B cell (primary cell): ENCODE data around the gene ZNF669. TPM values are rescaled to one million over a fixed set of nuclear protein-coding genes. Genes with fewer than 3 reads are reported as not detected.
"Not testable (repeated sequence)": the region's sequence is repeated elsewhere in the genome, so short reads cannot be mapped to it uniquely, and the experiment has no call there.

Experiments
- ATAC-seq: fragments of 200-7000 bp; cut with Tn5 transposase; one replicate; pipeline ENCODE4 v1.10.0; 2021; ENCODE audit warnings: low read depth, mild to moderate bottlenecking, moderate number of reproducible peaks, moderate library complexity
- CTCF ChIA-PET: fragments of 350-600 bp; sonication (Branson Sonifier 250); formaldehyde crosslinking; loops from one replicate; lab custom pipeline; 2021; ENCODE audit warnings: antibody characterized with exemption, inconsistent platforms; lab: Charles Lee
- POLR2A ChIA-PET: fragments of 350-600 bp; sonication (Branson Sonifier 250); formaldehyde crosslinking; loops from one replicate; lab custom pipeline; 2021; ENCODE audit warnings: antibody characterized with exemption; lab: Charles Lee
- DNase-seq: peaks from one replicate; pipeline ENCODE4 v3.0.0; 2013
- H2AFZ ChIP-seq: 2 replicates; pipeline ENCODE4 v1.6.1; 2012; ENCODE audit warnings: mild to moderate bottlenecking, low read depth, low read length; ENCODE audit not compliant: insufficient read depth, poor library complexity, severe bottlenecking
- H3K27ac ChIP-seq, 2 donors: 1 replicate in 1 of 2; 2 replicates in 1 of 2; pipeline ENCODE4 v1.5.1; 2012 to 2013; ENCODE audit warnings: low read length in 2 of 2, mild to moderate bottlenecking in 2 of 2, moderate library complexity in 1 of 2
- H3K27me3 ChIP-seq, 4 experiments: fragments of 200-600 bp in 1 of 4; sonication (generic) in 1 of 4; replicated peaks in 1 of 4; 1 replicate in 2 of 4; 2 replicates in 2 of 4; pipeline versions ENCODE4 v1.6.1 to v1.7.0; 2013 to 2016; ENCODE audit warnings: low read length in 3 of 4, mild to moderate bottlenecking in 2 of 4, mixed read lengths in 1 of 4, moderate library complexity in 1 of 4; ENCODE audit not compliant: insufficient read depth in 4 of 4, control insufficient read depth in 3 of 4; ENCODE audit errors: control extremely low read depth in 1 of 4
- H3K36me3 ChIP-seq, 2 experiments: replicated peaks in 1 of 2; 1 replicate in 1 of 2; 2 replicates in 1 of 2; pipeline versions ENCODE4 v1.6.1 to v1.7.1; 2013; ENCODE audit warnings: low read length in 1 of 2; ENCODE audit not compliant: insufficient read depth in 2 of 2, control insufficient read depth in 1 of 2; ENCODE audit errors: control extremely low read depth in 1 of 2, extremely low read depth in 1 of 2
- H3K4me1 ChIP-seq, 2 donors: fragments of 200-600 bp in 1 of 2; sonication (generic) in 1 of 2; 1 replicate in 1 of 2; 2 replicates in 1 of 2; pipeline versions ENCODE4 v1.5.1 to v1.6.1; 2013 to 2017; ENCODE audit warnings: low read length in 2 of 2; ENCODE audit not compliant: control insufficient read depth in 2 of 2, insufficient read depth in 2 of 2
- H3K4me2 ChIP-seq: replicated peaks from 2 replicates; pipeline ENCODE3; 2012; ENCODE audit warnings: mild to moderate bottlenecking, low read depth, low read length; ENCODE audit not compliant: poor library complexity, severe bottlenecking
- H3K4me3 ChIP-seq, 5 experiments: fragments of 200-600 bp in 1 of 5; sonication (generic) in 1 of 5; 1 replicate in 3 of 5; 2 replicates in 2 of 5; pipeline versions ENCODE4 v1.5.1 to v1.7.0; 2011 to 2016; ENCODE audit warnings: low read length in 4 of 5, mild to moderate bottlenecking in 4 of 5, low read depth in 2 of 5, control low read depth in 1 of 5, moderate library complexity in 1 of 5; ENCODE audit not compliant: insufficient read depth in 1 of 5; ENCODE audit errors: control extremely low read depth in 1 of 5, extremely low read depth in 1 of 5
- H3K79me2 ChIP-seq: fragments of 200-600 bp; sonication (generic); one replicate; pipeline ENCODE4 v1.6.0; 2016; ENCODE audit warnings: low read length; ENCODE audit not compliant: control insufficient read depth, insufficient read depth
- H3K9ac ChIP-seq: fragments of 200-600 bp; sonication (generic); 2 replicates; pipeline ENCODE4 v1.6.1; 2017; ENCODE audit warnings: mild to moderate bottlenecking, low read length, moderate library complexity
- H3K9me3 ChIP-seq, 3 donors: one replicate each; pipeline versions ENCODE4 v1.6.1 to v1.7.1; 2013; ENCODE audit warnings: low read length in 2 of 3; ENCODE audit not compliant: control insufficient read depth in 2 of 3, insufficient read depth in 1 of 3; ENCODE audit errors: control extremely low read depth in 1 of 3
- H4K20me1 ChIP-seq: 2 replicates; pipeline ENCODE4 v1.6.0; 2012; ENCODE audit warnings: mild to moderate bottlenecking, low read length; ENCODE audit not compliant: insufficient read depth, control insufficient read depth, poor library complexity, severe bottlenecking
- H3K27ac Mint-ChIP-seq: one replicate; pipeline ENCODE4 v1.8.0; 2021; ENCODE audit warnings: mixed read lengths
- H3K27me3 Mint-ChIP-seq: one replicate; pipeline ENCODE4 v1.8.0; 2021; ENCODE audit warnings: mixed read lengths
- H3K4me1 Mint-ChIP-seq: one replicate; pipeline ENCODE4 v1.8.0; 2021; ENCODE audit warnings: mixed read lengths
- H3K4me3 Mint-ChIP-seq: one replicate; pipeline ENCODE4 v1.8.0; 2021; ENCODE audit warnings: mixed read lengths
- H3K9me3 Mint-ChIP-seq: one replicate; pipeline ENCODE4 v1.8.0; 2022; ENCODE audit warnings: mixed read lengths; ENCODE audit not compliant: insufficient read depth
- EZH2 ChIP-seq: IDR thresholded peaks from 2 replicates; pipeline ENCODE4 v1.6.1; 2012; ENCODE audit warnings: borderline replicate concordance, low read depth, mild to moderate bottlenecking, moderate library complexity, low read length; ENCODE audit not compliant: insufficient read depth, poor library complexity, severe bottlenecking
- WGBS: methylation state at CpG from one replicate; pipeline ENCODE4 v1.1.5; 2013; ENCODE audit warnings: missing lambda C conversion rate; ENCODE audit not compliant: insufficient coverage; 5-methylcytosine and 5-hydroxymethylcytosine counted together
- intact Hi-C: fragments of 100-400 bp; cut with micrococcal nuclease; formaldehyde crosslinking; loops from one replicate; pipeline ENCODE4 v1.10.0; 2022
- polyA plus RNA-seq: library from polyadenylated mRNA; depleted of rRNA; stranded (reverse); fragments of >200 nt; gene quantifications from 2 replicates; pipeline ENCODE4 v1.2.3, GENCODE V29; 2012
- total RNA-seq, 2 donors: library from RNA; stranded (reverse); fragments of 120-200 nt in 1 of 2; gene quantifications; 1 replicate in 1 of 2; 2 replicates in 1 of 2; pipeline versions ENCODE4 v1.2.3 to v1.2.4, GENCODE V29; 2013 to 2022
- TF ChIP-seq, protein P1 (sequence below): fragments of 200-600 bp; IDR thresholded peaks from one replicate; pipeline ENCODE4 v1.8.0; 2022; ENCODE audit warnings: antibody characterized with exemption, mild to moderate bottlenecking

The ZNF669 gene
- total and polyA plus RNA-seq, 2 donors (not counting 1 experiment from before 2014, with no cell fraction given), result 16.3 to 20.8 TPM

DNA sequence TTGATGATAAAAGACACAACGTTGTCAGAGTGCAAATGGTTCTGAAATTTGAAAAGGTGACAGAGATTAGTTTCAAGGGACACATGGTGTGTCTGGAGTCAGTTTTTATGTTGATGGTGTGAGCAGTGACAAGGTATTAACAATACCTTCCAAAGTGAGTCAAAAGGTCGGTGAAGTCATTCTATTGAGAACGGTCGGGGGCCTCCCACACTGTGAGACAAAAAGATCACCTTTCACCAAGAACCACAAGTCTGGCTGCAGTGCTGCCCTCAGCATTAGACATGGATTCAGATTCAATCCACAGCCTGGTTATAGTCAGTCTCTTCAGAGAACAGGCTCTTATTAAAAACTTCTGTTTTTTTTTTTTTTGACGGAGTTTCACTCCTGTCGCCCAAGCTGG, 41.1 kb upstream of the ZNF669 start:
- ATAC-seq (no peak), DNase-seq (no peak)
- Histone ChIP-seq H3K4me1 (no peaks in the 10 kb centered on the region), H4K20me1 (no peaks in the 10 kb centered on the region), H3K27ac (no peak overlapping the region), H3K79me2 (peaks cover 49% of the 10 kb centered on the region), H2AFZ (no peak overlapping the region), H3K36me3 (peaks cover 5 to 6% of the 10 kb centered on the region in 2 experiments), H3K4me2 (no peak overlapping the region), H3K9ac (no peak overlapping the region), H3K4me3 (no peak overlapping the region), H3K9me3 (peaks cover 5 to 80% (median 58%) of the 10 kb centered on the region in 3 donors), H3K27me3 (no peaks in the 10 kb centered on the region)
- Mint-ChIP-seq H3K27me3 (no peaks in the 10 kb centered on the region), H3K4me3 (no peak overlapping the region), H3K27ac (no peak overlapping the region), H3K4me1 (no peaks in the 10 kb centered on the region), H3K9me3 (peaks cover 28% of the 10 kb centered on the region)
- CTCF ChIA-PET, result no interaction called here
- TF ChIP-seq EZH2, result no peak
- TF ChIP-seq, protein P1, sequence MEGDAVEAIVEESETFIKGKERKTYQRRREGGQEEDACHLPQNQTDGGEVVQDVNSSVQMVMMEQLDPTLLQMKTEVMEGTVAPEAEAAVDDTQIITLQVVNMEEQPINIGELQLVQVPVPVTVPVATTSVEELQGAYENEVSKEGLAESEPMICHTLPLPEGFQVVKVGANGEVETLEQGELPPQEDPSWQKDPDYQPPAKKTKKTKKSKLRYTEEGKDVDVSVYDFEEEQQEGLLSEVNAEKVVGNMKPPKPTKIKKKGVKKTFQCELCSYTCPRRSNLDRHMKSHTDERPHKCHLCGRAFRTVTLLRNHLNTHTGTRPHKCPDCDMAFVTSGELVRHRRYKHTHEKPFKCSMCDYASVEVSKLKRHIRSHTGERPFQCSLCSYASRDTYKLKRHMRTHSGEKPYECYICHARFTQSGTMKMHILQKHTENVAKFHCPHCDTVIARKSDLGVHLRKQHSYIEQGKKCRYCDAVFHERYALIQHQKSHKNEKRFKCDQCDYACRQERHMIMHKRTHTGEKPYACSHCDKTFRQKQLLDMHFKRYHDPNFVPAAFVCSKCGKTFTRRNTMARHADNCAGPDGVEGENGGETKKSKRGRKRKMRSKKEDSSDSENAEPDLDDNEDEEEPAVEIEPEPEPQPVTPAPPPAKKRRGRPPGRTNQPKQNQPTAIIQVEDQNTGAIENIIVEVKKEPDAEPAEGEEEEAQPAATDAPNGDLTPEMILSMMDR, result no peak
- WGBS, result 94% methylated on average over 5 of the region's 6 CpGs
- intact Hi-C loops, result no loop called here
- POLR2A ChIA-PET, result no interaction called here

DNA sequence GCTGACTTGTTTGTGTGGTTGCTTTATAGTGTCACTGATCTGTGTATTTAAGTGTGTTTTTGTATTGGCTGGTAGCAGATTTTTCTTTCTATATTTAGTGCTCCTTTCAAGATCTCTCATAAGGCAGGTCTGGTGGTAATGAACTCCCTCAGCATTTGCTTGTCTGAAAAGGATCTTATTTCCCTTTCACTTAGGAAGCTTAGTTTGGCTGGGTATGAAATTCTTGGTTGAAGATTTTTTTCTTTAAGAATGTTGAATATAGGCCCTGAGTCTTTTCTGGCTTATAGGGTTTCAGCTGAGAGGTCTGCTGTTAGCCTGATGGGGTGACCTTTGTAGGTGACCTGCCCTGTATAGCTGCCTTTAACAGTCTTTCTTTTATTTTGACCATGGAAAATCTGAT, 35.4 kb upstream of the ZNF669 start:
- H2AFZ ChIP-seq, H4K20me1 ChIP-seq, H3K27ac Mint-ChIP-seq, H3K9ac ChIP-seq, H3K4me1 Mint-ChIP-seq, DNase-seq, intact Hi-C loops, H3K4me3 ChIP-seq, CTCF ChIA-PET, H3K27me3 ChIP-seq, H3K27ac ChIP-seq, POLR2A ChIA-PET, H3K27me3 Mint-ChIP-seq, ATAC-seq, H3K4me1 ChIP-seq, H3K36me3 ChIP-seq, H3K4me2 ChIP-seq, H3K4me3 Mint-ChIP-seq: not testable (repeated sequence)
- Histone ChIP-seq H3K79me2 (peaks cover 28% of the 10 kb centered on the region), H3K9me3 (peaks cover 9 to 73% (median 42%) of the 10 kb centered on the region in 3 donors)
- peaks cover 41% of the 10 kb centered on the region for H3K9me3 Mint-ChIP-seq
